ENCODE results near the gene SEMA4D. TPM values are rescaled to one million over a fixed set of nuclear protein-coding genes. Genes with fewer than 3 reads are reported as not detected.

SEMA4D gene
- total RNA-seq, 2 donors from 2014 or later, result 169 to 237 TPM

- DNase-seq (ENCODE audit: low spot score) (peak; percentile 72), ATAC-seq (peak; percentile 68 to 79)
- H3K4me1 Mint-ChIP-seq (ENCODE audit: low read depth in 2 of 2), result peaks cover 51 to 54% of the 10 kb centered on the region in 2 donors
- H3K36me3 Mint-ChIP-seq, result no peaks in the 10 kb centered on the region
- no peaks in the 10 kb centered on the region for H3K9me3 Mint-ChIP-seq
- peak overlapping the region; percentile 36 for H3K4me3 Mint-ChIP-seq
- peak overlapping the region; percentile 68 to 82 for H3K27ac Mint-ChIP-seq
- H3K27me3 Mint-ChIP-seq, result no peaks in the 10 kb centered on the region
Observed at GRCh38 chr9:89436963-89437625, 60.8 kb downstream of the SEMA4D start.

GRCh38 chr9:89436326-89436725 is 61.6 kb downstream of the SEMA4D start:
- Mint-ChIP-seq H3K9me3 (no peaks in the 10 kb centered on the region), H3K36me3 (no peaks in the 10 kb centered on the region), H3K27ac (peak overlapping the region in 1 of 2 donors; percentile 68), H3K27me3 (no peaks in the 10 kb centered on the region), H3K4me3 (no peak overlapping the region), H3K4me1 (ENCODE audit: low read depth in 2 of 2) (peaks cover 56 to 60% of the 10 kb centered on the region in 2 donors)
- no peak for DNase-seq (ENCODE audit: low spot score)
- no peak for ATAC-seq

GRCh38 chr9:89435071-89435823 is 62.7 kb downstream of the SEMA4D start:
- Mint-ChIP-seq H3K4me3 (no peak overlapping the region), H3K36me3 (no peaks in the 10 kb centered on the region), H3K27ac (peak overlapping the region in 1 of 2 donors; percentile 75), H3K9me3 (no peaks in the 10 kb centered on the region), H3K27me3 (no peaks in the 10 kb centered on the region), H3K4me1 (ENCODE audit: low read depth in 2 of 2) (peaks cover 45 to 51% of the 10 kb centered on the region in 2 donors)
- DNase-seq (ENCODE audit: low spot score) (no peak), ATAC-seq (no peak)

GRCh38 chr9:89434636-89435035 is 63.3 kb downstream of the SEMA4D start:
- no peaks in the 10 kb centered on the region for H3K36me3 Mint-ChIP-seq
- DNase-seq (ENCODE audit: low spot score) (no peak), ATAC-seq (no peak)
- no peak overlapping the region for H3K4me3 Mint-ChIP-seq
- H3K27me3 Mint-ChIP-seq, result no peaks in the 10 kb centered on the region
- no peaks in the 10 kb centered on the region for H3K9me3 Mint-ChIP-seq
- H3K27ac Mint-ChIP-seq, result peak overlapping the region; percentile 30 to 71
- H3K4me1 Mint-ChIP-seq (ENCODE audit: low read depth in 2 of 2), result peaks cover 45 to 49% of the 10 kb centered on the region in 2 donors

- Mint-ChIP-seq H3K4me1 (ENCODE audit: low read depth in 2 of 2) (peaks cover 51 to 54% of the 10 kb centered on the region in 2 donors), H3K27ac (peak overlapping the region; percentile 30 to 71), H3K27me3 (no peaks in the 10 kb centered on the region), H3K9me3 (no peaks in the 10 kb centered on the region), H3K4me3 (no peak overlapping the region), H3K36me3 (no peaks in the 10 kb centered on the region)
- no peak for DNase-seq (ENCODE audit: low spot score)
- no peak for ATAC-seq
Observed at GRCh38 chr9:89433826-89434225, 64.1 kb downstream of the SEMA4D start.

GRCh38 chr9:89432986-89433530 is 64.9 kb downstream of the SEMA4D start:
- no peak overlapping the region for H3K4me3 Mint-ChIP-seq
- no peaks in the 10 kb centered on the region for H3K9me3 Mint-ChIP-seq
- ATAC-seq (no peak), DNase-seq (ENCODE audit: low spot score) (no peak)
- H3K36me3 Mint-ChIP-seq, result no peaks in the 10 kb centered on the region
- peaks cover 58 to 62% of the 10 kb centered on the region in 2 donors for H3K4me1 Mint-ChIP-seq (ENCODE audit: low read depth in 2 of 2)
- H3K27me3 Mint-ChIP-seq, result no peaks in the 10 kb centered on the region
- peak overlapping the region in 1 of 2 donors; percentile 96 for H3K27ac Mint-ChIP-seq

GRCh38 chr9:89431930-89432725 is 65.8 kb downstream of the SEMA4D start:
- Mint-ChIP-seq H3K27ac (peak overlapping the region; percentile 34 to 96), H3K27me3 (no peaks in the 10 kb centered on the region), H3K9me3 (no peaks in the 10 kb centered on the region), H3K4me3 (no peak overlapping the region), H3K36me3 (no peaks in the 10 kb centered on the region), H3K4me1 (ENCODE audit: low read depth in 2 of 2) (peaks cover 58 to 62% of the 10 kb centered on the region in 2 donors)
- ATAC-seq (no peak), DNase-seq (ENCODE audit: low spot score) (no peak)

GRCh38 chr9:89430995-89431394 is 66.9 kb downstream of the SEMA4D start:
- Mint-ChIP-seq H3K9me3 (no peaks in the 10 kb centered on the region), H3K4me1 (ENCODE audit: low read depth in 2 of 2) (peaks cover 61 to 66% of the 10 kb centered on the region in 2 donors), H3K27ac (peak overlapping the region in 1 of 2 donors; percentile 96), H3K36me3 (no peaks in the 10 kb centered on the region), H3K27me3 (no peaks in the 10 kb centered on the region), H3K4me3 (no peak overlapping the region)
- ATAC-seq (no peak), DNase-seq (ENCODE audit: low spot score) (no peak)

GRCh38 chr9:89428901-89429890 is 68.7 kb downstream of the SEMA4D start:
- H3K36me3 Mint-ChIP-seq, result no peaks in the 10 kb centered on the region

GRCh38 chr9:89428222-89428761 is 69.6 kb downstream of the SEMA4D start:
- ATAC-seq (no peak), DNase-seq (ENCODE audit: low spot score) (no peak)
- Mint-ChIP-seq H3K4me3 (peak overlapping the region; percentile 76), H3K27me3 (no peaks in the 10 kb centered on the region), H3K36me3 (no peaks in the 10 kb centered on the region), H3K9me3 (no peaks in the 10 kb centered on the region), H3K4me1 (ENCODE audit: low read depth in 2 of 2) (peaks cover 76 to 80% of the 10 kb centered on the region in 2 donors), H3K27ac (peak overlapping the region; percentile 96 to 98)

More at GRCh38 chr9:89428901-89429890, 68.7 kb downstream of the SEMA4D start:
- no peak for DNase-seq (ENCODE audit: low spot score)
- ATAC-seq, result no peak
- H3K27ac Mint-ChIP-seq, result peak overlapping the region; percentile 96 to 98
- peaks cover 68 to 74% of the 10 kb centered on the region in 2 donors for H3K4me1 Mint-ChIP-seq (ENCODE audit: low read depth in 2 of 2)
- no peaks in the 10 kb centered on the region for H3K9me3 Mint-ChIP-seq
- H3K27me3 Mint-ChIP-seq, result no peaks in the 10 kb centered on the region
- H3K4me3 Mint-ChIP-seq, result no peak overlapping the region

GRCh38 chr9:89427621-89428221 is 70.2 kb downstream of the SEMA4D start:
- peaks cover 78 to 81% of the 10 kb centered on the region in 2 donors for H3K4me1 Mint-ChIP-seq (ENCODE audit: low read depth in 2 of 2)
- DNase-seq (ENCODE audit: low spot score) (peak; percentile 92), ATAC-seq (peak; percentile 80 to 83)
- H3K27ac Mint-ChIP-seq, result peak overlapping the region; percentile 96 to 98
- H3K36me3 Mint-ChIP-seq, result no peaks in the 10 kb centered on the region
- no peaks in the 10 kb centered on the region for H3K27me3 Mint-ChIP-seq
- no peaks in the 10 kb centered on the region for H3K9me3 Mint-ChIP-seq
- H3K4me3 Mint-ChIP-seq, result peak overlapping the region; percentile 76

GRCh38 chr9:89426384-89426961 is 71.4 kb downstream of the SEMA4D start:
- Mint-ChIP-seq H3K36me3 (no peaks in the 10 kb centered on the region), H3K27me3 (no peaks in the 10 kb centered on the region), H3K4me1 (ENCODE audit: low read depth in 2 of 2) (peaks cover 78 to 88% of the 10 kb centered on the region in 2 donors), H3K4me3 (peak overlapping the region; percentile 76), H3K9me3 (no peaks in the 10 kb centered on the region), H3K27ac (peak overlapping the region; percentile 96 to 98)
- ATAC-seq (peak; percentile 66 to 74), DNase-seq (ENCODE audit: low spot score) (peak; percentile 87)

All from natural killer cell treated with Interleukin-12 subunit alpha and Interleukin-12 subunit beta and Interleukin-15 and Interleukin-18, amount 100 ng/mL, for 72 hours (primary cell).